Uterus (tissue), 2 donors: ENCODE data around the gene RNASE12.

Experiments
- CTCF ChIP-seq, 4 experiments: fragments of 200-600 bp in 2 of 4; fragments of 450-650 bp in 2 of 4; sonication (generic) in 2 of 4; IDR thresholded peaks; one replicate each; pipeline ENCODE4 v1.5.1; 2016 to 2019; ENCODE audit warnings: antibody characterized with exemption in 4 of 4, mild to moderate bottlenecking in 2 of 4, moderate library complexity in 1 of 4
- POLR2A ChIP-seq, 2 donors: fragments of 450-650 bp; IDR thresholded peaks; one replicate each; pipeline ENCODE4 v1.6.1; 2016; ENCODE audit warnings: antibody characterized with exemption in 2 of 2, mild to moderate bottlenecking in 1 of 2, moderate library complexity in 1 of 2

- TF ChIP-seq CTCF (IDR thresholded peaks at IDR 0.05) (no peak), POLR2A (IDR thresholded peaks at IDR 0.05) (no peak)
These were observed 40.1 kb upstream of the RNASE12 start for GRCh38 chr14:20631023-20631879.
